ENCODE results near the gene CFAP65. TPM values are rescaled to one million over a fixed set of nuclear protein-coding genes. Genes with fewer than 3 reads are reported as not detected.

The CFAP65 gene
- total RNA-seq, 1 experiment from 2014 or later: 0.33 TPM

GRCh38 chr2:219000569-219000960, 40.8 kb downstream of the CFAP65 start:
- ChIA-PET POLR2A (no interaction called here), CTCF (no interaction called here)
- BruUV-seq (replicated peaks): no TSS peak
- no peak overlapping the region for H3K27ac ChIP-seq (ENCODE audit: low read length)
- ATAC-seq (no peak), DNase-seq (ENCODE audit: low read depth, low spot score) (no peak)
- no peak overlapping the region for H3K4me3 ChIP-seq (ENCODE audit: low read depth in 2 of 2, low read length in 2 of 2)
- H3K36me3 ChIP-seq (ENCODE audit: control insufficient read depth, insufficient read depth, low read length): no peaks in the 10 kb centered on the region
- no peaks in the 10 kb centered on the region for H3K9me3 ChIP-seq (ENCODE audit: control insufficient read depth, insufficient read depth, low read depth, low read length)
- TF ChIP-seq SIN3A (IDR thresholded peaks at IDR 0.05; ENCODE audit: borderline replicate concordance, insufficient read depth, low read depth, low read length) (no peak), REST (IDR thresholded peaks at IDR 0.05; ENCODE audit: insufficient read depth in 1 of 2, low read depth in 2 of 2, low read length in 1 of 2) (no peak), POLR2AphosphoS5 (IDR thresholded peaks at IDR 0.05; ENCODE audit: low read depth, low read length) (no peak)
- in situ Hi-C loops (cut with HindIII; ENCODE audit: low pct_unique_long_range_greater_than_20kb, low sequenced_read_pairs) (no loop called here), intact Hi-C loops (cut with micrococcal nuclease; ENCODE audit: unreplicated experiment) (no loop called here)
- H3K4me1 ChIP-seq (ENCODE audit: control insufficient read depth, insufficient read depth, low read length): peaks cover 4% of the 10 kb centered on the region; the same call in 1 of the 2 replicates
- peaks cover 4% of the 10 kb centered on the region; the same call in 1 of the 2 replicates for H3K27me3 ChIP-seq (ENCODE audit: control insufficient read depth, insufficient read depth, low read length)

DNA sequence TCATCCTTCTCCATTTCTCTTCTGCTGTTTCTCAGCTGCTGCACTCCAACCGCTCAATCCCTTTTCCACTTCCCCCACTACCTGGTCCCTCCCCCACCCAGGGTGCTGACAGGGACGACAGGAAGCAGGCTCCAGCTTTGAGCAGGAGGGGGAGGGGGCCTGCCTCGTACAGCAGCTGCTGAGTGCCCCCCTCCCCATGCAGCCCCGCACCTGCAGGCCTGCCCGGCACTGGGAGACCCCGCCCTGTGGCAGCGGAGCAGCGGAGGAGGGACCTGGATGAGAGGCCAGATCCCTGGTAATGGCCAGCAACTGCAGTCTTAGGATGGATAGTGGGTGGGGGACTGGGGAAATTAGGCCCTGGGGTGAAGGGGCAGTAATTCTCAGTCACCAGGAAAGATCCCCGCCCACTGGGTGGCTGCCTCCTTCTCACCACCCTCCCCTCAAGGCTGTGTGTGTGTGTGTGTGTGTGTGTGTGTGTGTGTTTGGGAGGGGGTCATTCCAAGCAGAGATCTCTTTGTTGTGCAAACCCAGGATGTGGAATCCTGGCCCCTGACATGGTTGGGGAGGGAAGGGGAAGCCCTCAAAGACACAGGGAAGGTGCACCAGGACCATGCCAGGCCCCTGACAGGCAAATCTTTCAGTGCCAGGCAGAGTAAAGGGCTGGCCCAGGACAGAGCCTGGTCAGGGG, 41.3 kb downstream of the CFAP65 start:
- POLR2A ChIA-PET: no interaction called here
- H3K27me3 ChIP-seq (ENCODE audit: control insufficient read depth, insufficient read depth, low read length): peaks cover 4% of the 10 kb centered on the region; the same call in 1 of the 2 replicates
- CTCF ChIA-PET: no interaction called here
- no peaks in the 10 kb centered on the region for H3K36me3 ChIP-seq (ENCODE audit: control insufficient read depth, insufficient read depth, low read length)
- ATAC-seq (no peak), DNase-seq (ENCODE audit: low read depth, low spot score) (no peak)
- in situ Hi-C loops (cut with HindIII; ENCODE audit: low pct_unique_long_range_greater_than_20kb, low sequenced_read_pairs) (no loop called here), intact Hi-C loops (cut with micrococcal nuclease; ENCODE audit: unreplicated experiment) (loop anchor here (2.0 to 10.0 kb wide), 2 partner anchors 31 to 155 kb away; no protein-coding TSS in a partner anchor)
- H3K4me1 ChIP-seq (ENCODE audit: control insufficient read depth, insufficient read depth, low read length): peaks cover 4% of the 10 kb centered on the region; the same call in 1 of the 2 replicates
- BruUV-seq (replicated peaks): no TSS peak
- no peak overlapping the region for H3K4me3 ChIP-seq (ENCODE audit: low read depth in 2 of 2, low read length in 2 of 2)
- TF ChIP-seq POLR2AphosphoS5 (IDR thresholded peaks at IDR 0.05; ENCODE audit: low read depth, low read length) (no peak), SIN3A (IDR thresholded peaks at IDR 0.05; ENCODE audit: borderline replicate concordance, insufficient read depth, low read depth, low read length) (no peak), TCF7L2 (IDR thresholded peaks at IDR 0.05; ENCODE audit: low read depth, low read length) (no peak), REST (IDR thresholded peaks at IDR 0.05; ENCODE audit: insufficient read depth in 1 of 2, low read depth in 2 of 2, low read length in 1 of 2) (no peak)
- TF ChIP-seq, protein P1, sequence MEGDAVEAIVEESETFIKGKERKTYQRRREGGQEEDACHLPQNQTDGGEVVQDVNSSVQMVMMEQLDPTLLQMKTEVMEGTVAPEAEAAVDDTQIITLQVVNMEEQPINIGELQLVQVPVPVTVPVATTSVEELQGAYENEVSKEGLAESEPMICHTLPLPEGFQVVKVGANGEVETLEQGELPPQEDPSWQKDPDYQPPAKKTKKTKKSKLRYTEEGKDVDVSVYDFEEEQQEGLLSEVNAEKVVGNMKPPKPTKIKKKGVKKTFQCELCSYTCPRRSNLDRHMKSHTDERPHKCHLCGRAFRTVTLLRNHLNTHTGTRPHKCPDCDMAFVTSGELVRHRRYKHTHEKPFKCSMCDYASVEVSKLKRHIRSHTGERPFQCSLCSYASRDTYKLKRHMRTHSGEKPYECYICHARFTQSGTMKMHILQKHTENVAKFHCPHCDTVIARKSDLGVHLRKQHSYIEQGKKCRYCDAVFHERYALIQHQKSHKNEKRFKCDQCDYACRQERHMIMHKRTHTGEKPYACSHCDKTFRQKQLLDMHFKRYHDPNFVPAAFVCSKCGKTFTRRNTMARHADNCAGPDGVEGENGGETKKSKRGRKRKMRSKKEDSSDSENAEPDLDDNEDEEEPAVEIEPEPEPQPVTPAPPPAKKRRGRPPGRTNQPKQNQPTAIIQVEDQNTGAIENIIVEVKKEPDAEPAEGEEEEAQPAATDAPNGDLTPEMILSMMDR (IDR thresholded peaks at IDR 0.05): no peak
- no peaks in the 10 kb centered on the region for H3K9me3 ChIP-seq (ENCODE audit: control insufficient read depth, insufficient read depth, low read depth, low read length)
- no peak overlapping the region for H3K27ac ChIP-seq (ENCODE audit: low read length)

Measured in Panc1 (cell line).